Transverse colon (tissue), 4 donors: ENCODE measurements around the gene IL15RA. TPM values are rescaled to one million over a fixed set of nuclear protein-coding genes. Genes with fewer than 3 reads are reported as not detected.

ENCODE experiments used
- DNase-seq: peaks from one replicate; pipeline ENCODE4 v3.0.0-alpha.2; 2019
- H3K27ac ChIP-seq, 4 donors: fragments of 200-600 bp; sonication (generic); 2 replicates each; pipeline ENCODE4 v1.5.1; 2016 to 2018; ENCODE audit warnings: inconsistent platforms in 4 of 4
- H3K27me3 ChIP-seq: fragments of 200-600 bp; sonication (generic); 2 replicates; pipeline ENCODE4 v1.5.1; 2017; ENCODE audit warnings: inconsistent platforms
- H3K36me3 ChIP-seq, 4 donors: fragments of 200-600 bp; sonication (generic); 2 replicates each; pipeline ENCODE4 v1.5.1; 2017 to 2019; ENCODE audit warnings: inconsistent platforms in 4 of 4
- H3K4me1 ChIP-seq, 4 donors: fragments of 200-600 bp; sonication (generic); 2 replicates each; pipeline ENCODE4 v1.5.1; 2017 to 2020; ENCODE audit warnings: inconsistent platforms in 4 of 4
- H3K4me3 ChIP-seq, 4 donors: fragments of 200-600 bp; sonication (generic); 1 replicate in 1 of 4; 2 replicates in 3 of 4; pipeline versions ENCODE4 v1.5.1 to v1.6.1; 2017 to 2019; ENCODE audit warnings: inconsistent platforms in 4 of 4
- H3K9me3 ChIP-seq, 2 donors: fragments of 200-600 bp; sonication (generic); 2 replicates each; pipeline ENCODE4 v1.5.1; 2017 to 2019; ENCODE audit warnings: inconsistent platforms in 2 of 2
- CTCF ChIP-seq, 5 experiments: fragments of 200-600 bp in 3 of 5; fragments of 450-650 bp in 2 of 5; sonication (generic) in 3 of 5; IDR thresholded peaks; 1 replicate in 2 of 5; 2 replicates in 3 of 5; pipeline ENCODE4 v1.5.1; 2016 to 2017; ENCODE audit warnings: antibody characterized with exemption in 5 of 5, inconsistent platforms in 3 of 5, mild to moderate bottlenecking in 2 of 5, moderate library complexity in 1 of 5
- EP300 ChIP-seq: sonication (generic); formaldehyde crosslinking; IDR thresholded peaks from one replicate; pipeline ENCODE4 v1.6.1; 2017; ENCODE audit warnings: antibody characterized with exemption, low read depth
- POLR2A ChIP-seq: fragments of 450-650 bp; IDR thresholded peaks from one replicate; pipeline ENCODE4 v1.6.1; 2016; ENCODE audit warnings: antibody characterized with exemption, mild to moderate bottlenecking, moderate library complexity
- POLR2AphosphoS5 ChIP-seq, 3 donors: sonication (generic); formaldehyde crosslinking; IDR thresholded peaks; one replicate each; pipeline ENCODE4 v1.6.1; 2016; ENCODE audit warnings: antibody characterized with exemption in 3 of 3
- WGBS, 2 donors: methylation state at CpG; one replicate each; pipeline ENCODE4 v1.1.5; 2018; ENCODE audit warnings: low coverage in 1 of 2; 5-methylcytosine and 5-hydroxymethylcytosine counted together
- in situ Hi-C, 4 donors: fragments of 200-750 bp; cut with MboI; loops; one replicate each; pipeline versions ENCODE4 v1.15.0 to v1.15.1; 2017; ENCODE audit warnings: low sequenced_read_pairs in 3 of 4, low pct_ligation_motif_present in 1 of 4, low pct_unique_long_range_greater_than_20kb in 1 of 4
- intact Hi-C: fragments of 100-400 bp; cut with DNase I; formaldehyde crosslinking; loops from one replicate; pipeline ENCODE4 v1.15.1; 2023; ENCODE audit warnings: low total_unique reads
- total RNA-seq, 4 donors: library from RNA; depleted of rRNA; stranded (reverse); fragments of >200 nt; gene quantifications; one replicate each; pipeline ENCODE4 v1.1.0, GENCODE V29; 2016

IL15RA gene
- total RNA-seq, 4 donors from 2014 or later: 3.7 to 58.1 (median 24.6) TPM

GRCh38 chr10:5981529-5981928, 4.2 kb upstream of the IL15RA start:
- Histone ChIP-seq H3K27me3 (no peaks in the 10 kb centered on the region), H3K36me3 (no peaks in the 10 kb centered on the region), H3K4me1 (peaks cover 0 to 9% (median 2%) of the 10 kb centered on the region in 4 donors), H3K9me3 (no peaks in the 10 kb centered on the region), H3K4me3 (no peak overlapping the region), H3K27ac (no peak overlapping the region)
- no peak for DNase-seq
- in situ Hi-C loops: no loop called here
- intact Hi-C loops: no loop called here
- TF ChIP-seq POLR2AphosphoS5 (IDR thresholded peaks at IDR 0.05) (no peak), POLR2A (no peak), CTCF (IDR thresholded peaks at IDR 0.05) (no peak), EP300 (no peak)
- WGBS, 2 donors: 90 to 95% methylated on average over 4 to 9 of the region's 9 CpGs

GRCh38 chr10:5978230-5978489, 817 bp upstream of the IL15RA start:
- DNase-seq: no peak
- TF ChIP-seq EP300 (no peak), POLR2A (no peak), CTCF (IDR thresholded peaks at IDR 0.05) (no peak), POLR2AphosphoS5 (IDR thresholded peaks at IDR 0.05) (no peak)
- intact Hi-C loops: no loop called here
- Histone ChIP-seq H3K36me3 (no peaks in the 10 kb centered on the region), H3K27ac (peak overlapping the region; percentile 92 to 98 (median 94)), H3K27me3 (no peaks in the 10 kb centered on the region), H3K9me3 (no peaks in the 10 kb centered on the region), H3K4me1 (peaks cover 15 to 36% (median 18%) of the 10 kb centered on the region in 4 donors), H3K4me3 (peak overlapping the region; percentile 75 to 95 (median 85))
- 17 to 20% methylated on average over 2 to 6 of the region's 6 CpGs for WGBS, 2 donors
- in situ Hi-C loops: no loop called here

- 0 to 2% methylated on average over 1 to 57 of the region's 82 CpGs for WGBS, 2 donors
- no peak for TF ChIP-seq CTCF (IDR thresholded peaks at IDR 0.05)
- peak in 2 of 3 donors; percentile 9 to 15 for TF ChIP-seq POLR2AphosphoS5 (IDR thresholded peaks at IDR 0.05)
- no peak for TF ChIP-seq POLR2A
- H3K27me3 ChIP-seq: no peaks in the 10 kb centered on the region
- in situ Hi-C loops (no loop called here), intact Hi-C loops (no loop called here)
- H3K4me3 ChIP-seq: peak overlapping the region; percentile 75 to 95 (median 85)
- H3K4me1 ChIP-seq: peaks cover 22 to 50% (median 26%) of the 10 kb centered on the region in 4 donors
- H3K36me3 ChIP-seq: no peaks in the 10 kb centered on the region
- H3K9me3 ChIP-seq: no peaks in the 10 kb centered on the region
- DNase-seq: peak; percentile 70
- peak overlapping the region; percentile 92 to 98 (median 94) for H3K27ac ChIP-seq
Observed at GRCh38 chr10:5976512-5977470, 552 bp downstream of the IL15RA start.

- peak overlapping the region; percentile 75 to 95 (median 85) for H3K4me3 ChIP-seq
- intact Hi-C loops (no loop called here), in situ Hi-C loops (no loop called here)
- peak overlapping the region; percentile 92 to 98 (median 94) for H3K27ac ChIP-seq
- 24 to 50% methylated on average over 4 to 20 of the region's 20 CpGs for WGBS, 2 donors
- no peak for TF ChIP-seq CTCF (IDR thresholded peaks at IDR 0.05)
- TF ChIP-seq POLR2AphosphoS5 (IDR thresholded peaks at IDR 0.05): peak; percentile 18 to 70 (median 31)
- no peak for TF ChIP-seq POLR2A
- no peak for TF ChIP-seq EP300
- H3K4me1 ChIP-seq: peaks cover 22 to 59% (median 34%) of the 10 kb centered on the region in 4 donors
- no peaks in the 10 kb centered on the region for H3K36me3 ChIP-seq
- peak; percentile 66 for DNase-seq
- H3K9me3 ChIP-seq: no peaks in the 10 kb centered on the region
- H3K27me3 ChIP-seq: no peaks in the 10 kb centered on the region
Observed at GRCh38 chr10:5975641-5976473, 1.5 kb downstream of the IL15RA start.
